ENCODE measurements around the gene PRND. TPM values are rescaled to one million over a fixed set of nuclear protein-coding genes. Genes with fewer than 3 reads are reported as not detected.

The PRND gene
- total and polyA plus RNA-seq, 10 of the 15 experiments (the other 5 are each of a cell fraction or from before 2014, with no cell fraction given): not detected

DNA sequence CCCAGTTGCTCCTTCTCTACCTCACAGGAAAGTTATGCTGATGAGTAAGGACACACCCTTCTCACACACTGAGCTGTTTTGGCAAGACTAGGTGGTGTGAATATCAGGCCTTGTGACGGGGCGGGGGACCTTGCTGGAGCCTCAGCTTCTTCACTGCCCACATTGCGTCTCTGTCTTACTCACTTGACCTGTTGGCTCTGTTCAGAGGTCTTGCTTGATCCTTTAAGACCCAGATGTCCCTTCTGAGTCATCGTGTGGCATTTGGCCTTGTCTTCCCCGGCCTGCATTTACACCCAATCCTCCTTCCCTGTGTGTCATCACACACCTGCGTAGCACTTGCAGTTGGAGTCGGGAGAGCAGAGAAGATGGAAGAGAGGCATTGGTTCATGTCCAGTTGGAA, 8.3 kb upstream of the PRND start:
- no peak for ATAC-seq
- TF ChIP-seq JUNB (IDR thresholded peaks at IDR 0.05) (no peak), RBBP5 (conservative IDR thresholded peaks at IDR 0.05) (no peak), ESRRA (IDR thresholded peaks at IDR 0.05; ENCODE audit: low read length) (no peak), CREB1 (IDR thresholded peaks at IDR 0.05; ENCODE audit: low read depth) (no peak), CHD1 (IDR thresholded peaks at IDR 0.05; ENCODE audit: low read depth, low read length) (no peak), ZNF592 (IDR thresholded peaks at IDR 0.05) (no peak), TARDBP (IDR thresholded peaks at IDR 0.05; ENCODE audit: borderline replicate concordance) (no peak), NKRF (conservative IDR thresholded peaks at IDR 0.05) (no peak), IRF3 (IDR thresholded peaks at IDR 0.05) (no peak), NFYA (IDR thresholded peaks at IDR 0.05; ENCODE audit: borderline replicate concordance, low read depth, low read length) (no peak), DPF2 (IDR thresholded peaks at IDR 0.05) (no peak), ZNF274 (IDR thresholded peaks at IDR 0.05; ENCODE audit: insufficient read depth, insufficient read length) (no peak), TCF12 (IDR thresholded peaks at IDR 0.05; ENCODE audit: low read depth, low read length) (no peak), SKIL (IDR thresholded peaks at IDR 0.05; ENCODE audit: low read depth, poor library complexity, severe bottlenecking) (no peak)
- TF ChIP-seq, protein P1, sequence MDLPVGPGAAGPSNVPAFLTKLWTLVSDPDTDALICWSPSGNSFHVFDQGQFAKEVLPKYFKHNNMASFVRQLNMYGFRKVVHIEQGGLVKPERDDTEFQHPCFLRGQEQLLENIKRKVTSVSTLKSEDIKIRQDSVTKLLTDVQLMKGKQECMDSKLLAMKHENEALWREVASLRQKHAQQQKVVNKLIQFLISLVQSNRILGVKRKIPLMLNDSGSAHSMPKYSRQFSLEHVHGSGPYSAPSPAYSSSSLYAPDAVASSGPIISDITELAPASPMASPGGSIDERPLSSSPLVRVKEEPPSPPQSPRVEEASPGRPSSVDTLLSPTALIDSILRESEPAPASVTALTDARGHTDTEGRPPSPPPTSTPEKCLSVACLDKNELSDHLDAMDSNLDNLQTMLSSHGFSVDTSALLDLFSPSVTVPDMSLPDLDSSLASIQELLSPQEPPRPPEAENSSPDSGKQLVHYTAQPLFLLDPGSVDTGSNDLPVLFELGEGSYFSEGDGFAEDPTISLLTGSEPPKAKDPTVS (IDR thresholded peaks at IDR 0.05; ENCODE audit: low read depth, low read length): no peak

More for the DNA sequence above, 8.3 kb upstream of the PRND start:
- Histone ChIP-seq H3K27me3 (replicated peaks in 1 of 2; ENCODE audit: control insufficient read depth in 2 of 2, insufficient read depth in 2 of 2, low read length in 1 of 2) (no peaks in the 10 kb centered on the region), H3K9me3 (replicated peaks; ENCODE audit: control insufficient read depth, insufficient read depth, low read length) (no peaks in the 10 kb centered on the region; the same call in 2 of the 3 replicates), H3K4me1 (ENCODE audit: control insufficient read depth, insufficient read depth, low read length) (no peaks in the 10 kb centered on the region; the same call in 1 of the 2 replicates), H3K27ac (ENCODE audit: control insufficient read depth, insufficient read depth) (no peak overlapping the region), H3K4me2 (ENCODE audit: control insufficient read depth, insufficient read depth) (no peak overlapping the region), H3K4me3 (no peak overlapping the region), H4K20me1 (ENCODE audit: control insufficient read depth, insufficient read depth) (no peaks in the 10 kb centered on the region), H2AFZ (ENCODE audit: control insufficient read depth, low read depth, low read length) (no peak overlapping the region), H3K79me2 (ENCODE audit: control insufficient read depth, insufficient read depth, low read length) (no peaks in the 10 kb centered on the region), H3K36me3 (ENCODE audit: control insufficient read depth in 2 of 2, insufficient read depth in 2 of 2, low read length in 1 of 2) (no peaks in the 10 kb centered on the region), H3K9ac (ENCODE audit: control insufficient read depth, insufficient read depth, low read length) (no peak overlapping the region)
- ChIA-PET CTCF (interaction anchor here (1.0 kb wide), 1 partner anchor 103 kb away, joined by 3 read pairs; no protein-coding TSS in a partner anchor), RAD21 (ENCODE audit: unreplicated experiment) (no interaction called here), SMC1A (ENCODE audit: uncharacterized antibody, unreplicated experiment) (no interaction called here), POLR2A (interaction anchor here (0.6 kb wide), 1 partner anchor 13 kb away, joined by 3 read pairs; no protein-coding TSS in a partner anchor)
- BruUV-seq (replicated peaks): no TSS peak
- intact Hi-C loops (cut with micrococcal nuclease; ENCODE audit: unreplicated experiment): no loop called here
- 76% methylated on average over 7 of the region's 7 CpGs for WGBS (ENCODE audit: insufficient coverage, insufficient replicate concordance, low lambda C conversion rate, missing lambda C conversion rate)
- FAIRE-seq (no peak), DNase-seq (ENCODE audit: low read depth, low spot score) (no peak)
- in situ Hi-C loops (cut with MboI): no loop called here
